Fibroblast of the aortic adventitia (primary cell): ENCODE measurements around the gene AP3D1. TPM values are rescaled to one million over a fixed set of nuclear protein-coding genes. Genes with fewer than 3 reads are reported as not detected.

ENCODE experiments used
- DNase-seq: peaks from one replicate; pipeline ENCODE4 v3.0.0-alpha.2; 2010; ENCODE audit warnings: low read depth
- H3K4me3 ChIP-seq: 2 replicates; pipeline ENCODE4 v1.5.1; 2011; ENCODE audit warnings: low read depth, mild to moderate bottlenecking, control low read depth, low read length, moderate library complexity
- CTCF ChIP-seq: IDR thresholded peaks from 2 replicates; pipeline ENCODE4 v1.5.1; 2011; ENCODE audit warnings: mild to moderate bottlenecking, low read length, control low read depth, inconsistent platforms; ENCODE audit not compliant: insufficient read depth
- total RNA-seq: library from RNA; depleted of rRNA; stranded (reverse); fragments of >200 nt; gene quantifications from 2 replicates; pipeline ENCODE4 v1.2.3, GENCODE V29; 2012; ENCODE audit warnings: low replicate concordance

AP3D1 gene
- total RNA-seq, 1 donor: 102 TPM

DNA sequence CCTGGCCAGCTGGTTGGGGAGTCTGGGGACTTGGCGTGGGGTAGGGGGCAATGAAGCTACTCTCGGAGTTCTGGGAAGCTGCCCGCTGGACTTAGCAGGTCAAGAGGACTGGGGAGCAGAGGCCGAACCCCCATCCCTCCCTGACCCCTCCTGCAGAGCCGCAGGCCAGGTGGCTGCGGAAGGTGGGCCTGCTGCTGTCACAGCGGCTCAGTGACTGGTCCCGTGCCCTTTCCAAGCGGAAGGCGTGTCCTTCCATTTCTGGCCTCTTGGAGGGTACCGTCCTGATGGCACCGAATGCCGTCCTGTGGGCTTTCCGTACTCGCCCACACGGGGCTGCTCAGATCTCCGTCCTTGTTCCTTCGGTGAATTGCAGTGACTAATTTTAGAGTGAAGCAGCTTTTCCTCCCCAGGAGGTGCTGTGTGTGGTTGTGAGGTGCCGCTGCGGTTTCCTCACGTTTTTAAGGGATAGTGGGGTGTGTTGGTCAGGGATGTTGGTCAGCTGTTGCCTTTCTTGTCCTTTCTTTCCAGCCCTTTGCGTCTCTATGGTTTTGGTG lies 33.1 kb upstream of the AP3D1 start:
- TF ChIP-seq CTCF: no peak
- no peak overlapping the region for H3K4me3 ChIP-seq
- DNase-seq: no peak

DNA sequence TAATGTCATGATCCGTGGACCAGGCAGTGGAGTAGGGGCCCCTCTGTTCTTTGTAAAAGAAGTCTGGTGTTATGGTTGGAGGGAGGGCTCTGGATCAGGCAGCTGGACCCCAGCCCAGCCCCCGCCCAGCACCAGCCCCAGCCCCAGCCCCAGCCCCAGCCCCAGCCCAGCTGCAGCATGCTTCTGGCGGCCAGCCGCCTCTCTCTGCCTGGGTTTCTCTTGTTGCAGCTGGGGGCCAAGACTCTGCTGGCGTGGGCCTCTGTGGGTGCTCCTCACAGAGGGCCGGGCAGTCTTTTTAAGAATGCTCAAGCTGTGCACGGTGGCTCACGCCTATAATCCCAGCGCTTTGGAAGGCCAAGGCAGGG lies 30.2 kb upstream of the AP3D1 start:
- peak; percentile 8 for DNase-seq
- H3K4me3 ChIP-seq: no peak overlapping the region
- no peak for TF ChIP-seq CTCF

DNA sequence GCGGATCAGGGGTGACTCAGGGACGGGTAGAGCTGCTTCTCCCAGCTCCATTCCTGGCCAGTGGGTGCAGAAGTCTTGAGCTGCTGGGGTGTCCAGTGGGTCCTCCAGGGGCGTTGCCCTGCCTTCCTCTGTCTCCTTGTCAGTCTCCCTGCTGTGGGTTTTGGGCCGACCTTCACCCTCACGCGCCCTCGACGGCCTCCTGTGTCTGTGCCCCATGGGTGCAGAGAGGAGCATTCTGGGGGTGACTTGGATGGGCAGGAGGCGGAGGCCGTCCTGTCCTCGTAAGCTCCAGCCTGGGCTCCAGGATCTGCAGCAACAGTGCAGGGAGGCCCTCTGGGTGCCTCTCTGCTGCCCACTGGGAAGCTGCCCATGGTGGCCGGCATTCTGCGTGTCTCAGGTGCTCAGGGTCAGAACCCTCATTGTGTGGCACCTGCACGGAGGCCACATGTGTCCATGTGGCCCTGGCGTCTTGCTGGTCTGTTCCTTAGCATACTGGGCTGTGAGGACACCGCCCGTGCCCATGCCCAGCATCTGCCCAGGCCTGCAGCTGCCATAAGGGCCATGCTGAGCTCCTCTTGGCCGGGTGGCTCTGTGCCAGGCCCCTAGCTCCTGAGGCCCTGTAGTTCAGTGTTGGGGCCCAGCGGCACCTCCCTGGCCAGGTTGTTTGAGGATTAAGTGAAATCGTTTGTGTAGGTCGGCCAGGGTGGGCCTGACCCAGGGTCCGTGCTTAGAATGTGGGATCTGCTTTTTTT lies 29.7 kb upstream of the AP3D1 start:
- no peak overlapping the region for H3K4me3 ChIP-seq
- DNase-seq: no peak
- no peak for TF ChIP-seq CTCF

- H3K4me3 ChIP-seq: no peak overlapping the region
- TF ChIP-seq CTCF: no peak
- DNase-seq: no peak
Observed at GRCh38 chr19:2180114-2180513, 28.7 kb upstream of the AP3D1 start.

GRCh38 chr19:2179095-2179494 lies 27.7 kb upstream of the AP3D1 start:
- DNase-seq: no peak
- TF ChIP-seq CTCF: no peak
- no peak overlapping the region for H3K4me3 ChIP-seq

- TF ChIP-seq CTCF: no peak
- H3K4me3 ChIP-seq: no peak overlapping the region
- no peak for DNase-seq
Observed at GRCh38 chr19:2176337-2176994, 25.1 kb upstream of the AP3D1 start.
